ENCODE data around the gene WWC2.

The WWC2 gene

GRCh38 chr4:183263787-183264386 lies 164.8 kb downstream of the WWC2 start:
- no peak for DNase-seq
- intact Hi-C loops (cut with DNase I): loop anchor here (2.0 to 10.0 kb wide), 3 partner anchors 141 to 325 kb away; no protein-coding TSS in a partner anchor

- no peak for DNase-seq
- intact Hi-C loops (cut with DNase I): loop anchor here (5.0 to 10.0 kb wide), 2 partner anchors 140 to 192 kb away; no protein-coding TSS in a partner anchor
Measured at GRCh38 chr4:183264614-183265013, 165.6 kb downstream of the WWC2 start.

- intact Hi-C loops (cut with DNase I): loop anchor here (10.0 kb wide), 1 partner anchor 138 kb away; no protein-coding TSS in a partner anchor
- DNase-seq: no peak
Measured at GRCh38 chr4:183266371-183266770, 167.3 kb downstream of the WWC2 start.

- DNase-seq: peak in 41 of 42 donors; percentile 17 to 83 (median 61)
- intact Hi-C loops (cut with DNase I): loop anchor here (10.0 kb wide), 1 partner anchor 136 kb away; no protein-coding TSS in a partner anchor
Measured at GRCh38 chr4:183268556-183268955, 169.5 kb downstream of the WWC2 start.

GRCh38 chr4:183272384-183272783 lies 173.3 kb downstream of the WWC2 start:
- intact Hi-C loops (cut with DNase I): no loop called here
- no peak for DNase-seq

- DNase-seq: no peak
- intact Hi-C loops (cut with DNase I): no loop called here
Measured at GRCh38 chr4:183276106-183276505, 177.0 kb downstream of the WWC2 start.

GRCh38 chr4:183284258-183284785 lies 185.3 kb downstream of the WWC2 start:
- DNase-seq: no peak
- intact Hi-C loops (cut with DNase I): no loop called here

GRCh38 chr4:183284965-183285364 lies 185.9 kb downstream of the WWC2 start:
- DNase-seq: no peak
- intact Hi-C loops (cut with DNase I): no loop called here

GRCh38 chr4:183285886-183286285 lies 186.8 kb downstream of the WWC2 start:
- intact Hi-C loops (cut with DNase I): no loop called here

GRCh38 chr4:183286590-183287308 lies 187.7 kb downstream of the WWC2 start:
- DNase-seq: no peak
- intact Hi-C loops (cut with DNase I): no loop called here

More at GRCh38 chr4:183285886-183286285, 186.8 kb downstream of the WWC2 start:
- DNase-seq: no peak

GRCh38 chr4:183287309-183287659 lies 188.2 kb downstream of the WWC2 start:
- no peak for DNase-seq
- intact Hi-C loops (cut with DNase I): no loop called here

GRCh38 chr4:183287677-183288076 lies 188.6 kb downstream of the WWC2 start:
- intact Hi-C loops (cut with DNase I): no loop called here
- no peak for DNase-seq

GRCh38 chr4:183288955-183289354 lies 189.9 kb downstream of the WWC2 start:
- intact Hi-C loops (cut with DNase I): no loop called here
- DNase-seq: no peak

- no peak for DNase-seq
- intact Hi-C loops (cut with DNase I): no loop called here
Measured at GRCh38 chr4:183289688-183290087, 190.6 kb downstream of the WWC2 start.

GRCh38 chr4:183291070-183291469 lies 192.0 kb downstream of the WWC2 start:
- intact Hi-C loops (cut with DNase I): no loop called here
- DNase-seq: no peak

- DNase-seq: no peak
- intact Hi-C loops (cut with DNase I): no loop called here
Measured at GRCh38 chr4:183295711-183296110, 196.7 kb downstream of the WWC2 start.

GRCh38 chr4:183297675-183298074 lies 198.6 kb downstream of the WWC2 start:
- intact Hi-C loops (cut with DNase I): no loop called here
- DNase-seq: no peak

GRCh38 chr4:183299464-183299863 lies 200.4 kb downstream of the WWC2 start:
- no peak for DNase-seq
- intact Hi-C loops (cut with DNase I): no loop called here

GRCh38 chr4:183300070-183300469 lies 201.0 kb downstream of the WWC2 start:
- intact Hi-C loops (cut with DNase I): no loop called here
- no peak for DNase-seq

- no peak for DNase-seq
Measured at GRCh38 chr4:183300655-183301054, 201.6 kb downstream of the WWC2 start.

GRCh38 chr4:183303301-183303700 lies 204.2 kb downstream of the WWC2 start:
- intact Hi-C loops (cut with DNase I): no loop called here
- DNase-seq: no peak

More at GRCh38 chr4:183300655-183301054, 201.6 kb downstream of the WWC2 start:
- intact Hi-C loops (cut with DNase I): no loop called here

All from head of caudate nucleus (tissue), 42 donors.